A549 (cell line): Measurements from ENCODE around the gene NTNG1. TPM values are rescaled to one million over a fixed set of nuclear protein-coding genes. Genes with fewer than 3 reads are reported as not detected.

Experiments used
- ATAC-seq, 2 experiments: fragments of 200-7000 bp in 1 of 2; fragments of >200 bp in 1 of 2; cut with Nextera tagmentation in 1 of 2; cut with Tn5 transposase in 1 of 2; 3 replicates each; pipeline versions ENCODE4 v1.8.0 to v1.9.1; 2018 to 2020; ENCODE audit warnings: mild to moderate bottlenecking in 1 of 2, moderate library complexity in 1 of 2
- CTCF ChIA-PET: fragments of 300-600 bp; sonication (Branson Sonifier 250); formaldehyde crosslinking; extraction: SDS; loops from one replicate; lab custom pipeline; 2021; ENCODE audit warnings: antibody characterized with exemption, inconsistent platforms; lab: Yijun Ruan, JAX
- POLR2A ChIA-PET: fragments of 350-600 bp; formaldehyde crosslinking; extraction: SDS; loops from one replicate; lab custom pipeline; 2021; ENCODE audit warnings: antibody characterized with exemption, inconsistent platforms; lab: Yijun Ruan, JAX
- DNase-seq, 2 experiments: peaks; one replicate each; pipeline versions ENCODE4 v3.0.0 to v3.0.0-alpha.2; 2011 to 2016; ENCODE audit warnings: low read depth in 1 of 2, low spot score in 1 of 2
- FAIRE-seq: peaks from 2 replicates; lab custom pipeline; 2011; peaks lifted over from hg19 to GRCh38; lab: Jason Lieb, UNC
- H3K27ac ChIP-seq, 2 experiments: fragments of >200 bp; sonication (Bioruptor Twin); formaldehyde crosslinking; 3 replicates each; pipeline ENCODE4 v1.5.1; 2016 to 2017
- H3K4me1 ChIP-seq: fragments of >200 bp; sonication (Bioruptor Twin); formaldehyde crosslinking; 3 replicates; pipeline ENCODE4 v1.6.1; 2016
- H3K4me2 ChIP-seq: fragments of >200 bp; sonication (Bioruptor Twin); formaldehyde crosslinking; 3 replicates; pipeline ENCODE4 v1.6.1; 2016
- H3K4me3 ChIP-seq: fragments of >200 bp; sonication (Bioruptor Twin); formaldehyde crosslinking; 3 replicates; pipeline ENCODE4 v1.5.1; 2016
- H3K9me3 ChIP-seq: fragments of >200 bp; sonication (Bioruptor Twin); formaldehyde crosslinking; 3 replicates; pipeline ENCODE4 v1.6.1; 2016
- ATOH8 ChIP-seq: fragments of 250-450 bp; sonication (Bioruptor Pico); IDR thresholded peaks from 2 replicates; pipeline ENCODE4 v1.5.0; 2020; ENCODE audit warnings: low read depth, mild to moderate bottlenecking, moderate library complexity
- CBX8 ChIP-seq: fragments of 200-600 bp; sonication (generic); IDR thresholded peaks from 2 replicates; pipeline ENCODE4 v1.6.1; 2016
- ESRRA ChIP-seq: fragments of 150-350 bp; IDR thresholded peaks from 2 replicates; pipeline ENCODE4 v1.6.1; 2014; ENCODE audit warnings: mild to moderate bottlenecking, low read length, borderline replicate concordance
- HOXA7 ChIP-seq: fragments of 250-450 bp; sonication (Bioruptor Pico); IDR thresholded peaks from 2 replicates; pipeline ENCODE4 v1.5.0; 2020; ENCODE audit warnings: mild to moderate bottlenecking, moderate library complexity
- HOXB13 ChIP-seq: fragments of 250-450 bp; sonication (Bioruptor Pico); IDR thresholded peaks from 2 replicates; pipeline ENCODE4 v1.5.0; 2020; ENCODE audit warnings: low read depth, mild to moderate bottlenecking, moderate library complexity
- MAFK ChIP-seq: fragments of 450-650 bp; IDR thresholded peaks from 2 replicates; pipeline ENCODE4 v1.6.1; 2014; ENCODE audit not compliant: partially characterized antibody
- MAZ ChIP-seq: fragments of 150-350 bp; IDR thresholded peaks from 2 replicates; pipeline ENCODE4 v1.6.1; 2014; ENCODE audit warnings: antibody characterized with exemption, low read depth, low read length, borderline replicate concordance
- NPAS2 ChIP-seq: fragments of 250-450 bp; sonication (Bioruptor Pico); IDR thresholded peaks from 2 replicates; pipeline ENCODE4 v1.8.0; 2022; ENCODE audit warnings: mild to moderate bottlenecking, moderate library complexity, borderline replicate concordance
- POLR2A ChIP-seq: IDR thresholded peaks from 2 replicates; pipeline ENCODE4 v1.6.1; 2012; ENCODE audit warnings: mild to moderate bottlenecking, low read length
- RARB ChIP-seq: fragments of 250-450 bp; sonication (Bioruptor Pico); IDR thresholded peaks from 2 replicates; pipeline ENCODE4 v1.8.0; 2021; ENCODE audit warnings: mild to moderate bottlenecking, moderate library complexity
- TP53 ChIP-seq: fragments of 250-450 bp; sonication (Bioruptor Pico); IDR thresholded peaks from 2 replicates; pipeline ENCODE4 v1.5.0; 2021; ENCODE audit warnings: mild to moderate bottlenecking, moderate library complexity
- USF2 ChIP-seq: fragments of 450-650 bp; IDR thresholded peaks from 2 replicates; pipeline ENCODE4 v1.6.1; 2014; ENCODE audit warnings: antibody characterized with exemption
- ZNF302 ChIP-seq: fragments of 250-450 bp; sonication (Bioruptor Pico); IDR thresholded peaks from 2 replicates; pipeline ENCODE4 v1.9.0; 2021; ENCODE audit warnings: inconsistent platforms, mild to moderate bottlenecking, moderate library complexity
- WGBS: methylation state at CpG from one replicate; pipeline ENCODE4 v1.1.6; 2017; ENCODE audit errors: missing lambda C conversion rate; 5-methylcytosine and 5-hydroxymethylcytosine counted together
- polyA plus RNA-seq, 4 experiments: library from polyadenylated mRNA; depleted of rRNA in 3 of 4; stranded (reverse); fragments of >200 nt; fragmentation: RNase III in 1 of 4; extraction: RNeasy Plus Mini Kit Qiagen cat#74134 plus additional on column Dnase treatment in 1 of 4; gene quantifications; 2 replicates in 3 of 4; 3 replicates in 1 of 4; pipeline ENCODE4 v1.2.3, GENCODE V29; 2011 to 2017
- small RNA-seq, 6 experiments: library from RNA; depleted of rRNA; stranded (forward); fragments of <200 nt; gene quantifications; one replicate each; pipeline ENCODE3, GENCODE V24; 2012
- TF ChIP-seq, protein P1 (sequence below): fragments of 250-450 bp; sonication (Bioruptor Pico); IDR thresholded peaks from 2 replicates; pipeline ENCODE4 v1.5.0; 2021; ENCODE audit warnings: mild to moderate bottlenecking, moderate library complexity, borderline replicate concordance
- TF ChIP-seq, protein P2 (sequence below): IDR thresholded peaks from 2 replicates; pipeline ENCODE4 v1.6.1; 2012

Gene NTNG1
- polyA plus RNA-seq, 2 of the 4 experiments (the other 2 are of a cell fraction): not detected

GRCh38 chr1:107532318-107532717 is 391.5 kb downstream of the NTNG1 start:
- H3K4me2 ChIP-seq: no peak overlapping the region
- no peak for ATAC-seq
- no peaks in the 10 kb centered on the region for H3K9me3 ChIP-seq
- 59% methylated on average over 5 of the region's 5 CpGs for WGBS
- H3K27ac ChIP-seq: no peak overlapping the region
- no peak for TF ChIP-seq USF2
- TF ChIP-seq, protein P1, sequence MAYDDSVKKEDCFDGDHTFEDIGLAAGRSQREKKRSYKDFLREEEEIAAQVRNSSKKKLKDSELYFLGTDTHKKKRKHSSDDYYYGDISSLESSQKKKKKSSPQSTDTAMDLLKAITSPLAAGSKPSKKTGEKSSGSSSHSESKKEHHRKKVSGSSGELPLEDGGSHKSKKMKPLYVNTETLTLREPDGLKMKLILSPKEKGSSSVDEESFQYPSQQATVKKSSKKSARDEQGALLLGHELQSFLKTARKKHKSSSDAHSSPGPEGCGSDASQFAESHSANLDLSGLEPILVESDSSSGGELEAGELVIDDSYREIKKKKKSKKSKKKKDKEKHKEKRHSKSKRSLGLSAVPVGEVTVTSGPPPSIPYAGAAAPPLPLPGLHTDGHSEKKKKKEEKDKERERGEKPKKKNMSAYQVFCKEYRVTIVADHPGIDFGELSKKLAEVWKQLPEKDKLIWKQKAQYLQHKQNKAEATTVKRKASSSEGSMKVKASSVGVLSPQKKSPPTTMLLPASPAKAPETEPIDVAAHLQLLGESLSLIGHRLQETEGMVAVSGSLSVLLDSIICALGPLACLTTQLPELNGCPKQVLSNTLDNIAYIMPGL (CRISPR knock-in tag): no peak
- TF ChIP-seq MAFK: no peak
- no peak for TF ChIP-seq MAZ
- no peak for TF ChIP-seq CBX8
- no peak for TF ChIP-seq ATOH8 (CRISPR knock-in tag)
- TF ChIP-seq NPAS2 (CRISPR knock-in tag): no peak
- TF ChIP-seq POLR2A: no peak
- TF ChIP-seq ESRRA: no peak
- no peak for TF ChIP-seq HOXB13 (CRISPR knock-in tag)
- TF ChIP-seq HOXA7 (CRISPR knock-in tag): no peak
- no peak for TF ChIP-seq RARB
- TF ChIP-seq, protein P2, sequence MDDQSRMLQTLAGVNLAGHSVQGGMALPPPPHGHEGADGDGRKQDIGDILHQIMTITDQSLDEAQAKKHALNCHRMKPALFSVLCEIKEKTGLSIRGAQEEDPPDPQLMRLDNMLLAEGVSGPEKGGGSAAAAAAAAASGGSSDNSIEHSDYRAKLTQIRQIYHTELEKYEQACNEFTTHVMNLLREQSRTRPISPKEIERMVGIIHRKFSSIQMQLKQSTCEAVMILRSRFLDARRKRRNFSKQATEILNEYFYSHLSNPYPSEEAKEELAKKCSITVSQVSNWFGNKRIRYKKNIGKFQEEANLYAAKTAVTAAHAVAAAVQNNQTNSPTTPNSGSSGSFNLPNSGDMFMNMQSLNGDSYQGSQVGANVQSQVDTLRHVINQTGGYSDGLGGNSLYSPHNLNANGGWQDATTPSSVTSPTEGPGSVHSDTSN: no peak
- no peak for TF ChIP-seq ZNF302
- no peak for TF ChIP-seq TP53 (CRISPR knock-in tag)
- TF ChIP-seq, all 56 proteins: peak for 0
- ChIA-PET POLR2A (no interaction called here), CTCF (interaction anchor here (1.3 kb wide), 1 partner anchor 250 kb away, joined by 3 read pairs; no protein-coding TSS in a partner anchor)
- DNase-seq (no peak), FAIRE-seq (no peak)
- H3K4me3 ChIP-seq: no peak overlapping the region
- no peaks in the 10 kb centered on the region for H3K4me1 ChIP-seq

Small RNA genes within 50 kb of the gene (small RNA-seq; reads per million reads assigned to genes)
- gene AC114491.1: 0 to 2.6 (median 0.71) reads per million in 6 experiments

Other genes with a start within 250 kb of the NTNG1 start
- not detected in 2 replicates for gene PRMT6, start 84.4 kb upstream of the NTNG1 start, polyA plus RNA-seq (2011; rRNA removed)
- not detected in 3 replicates for gene PRMT6, start 84.4 kb upstream of the NTNG1 start, polyA plus RNA-seq (2017; fragmentation: RNase III; extraction: RNeasy Plus Mini Kit Qiagen cat#74134 plus additional on column Dnase treatment)